ENCODE measurements around the gene SRRM5. TPM values are rescaled to one million over a fixed set of nuclear protein-coding genes. Genes with fewer than 3 reads are reported as not detected.

SRRM5 gene
- total RNA-seq, 1 experiment from 2014 or later, result 0.70 TPM

DNA sequence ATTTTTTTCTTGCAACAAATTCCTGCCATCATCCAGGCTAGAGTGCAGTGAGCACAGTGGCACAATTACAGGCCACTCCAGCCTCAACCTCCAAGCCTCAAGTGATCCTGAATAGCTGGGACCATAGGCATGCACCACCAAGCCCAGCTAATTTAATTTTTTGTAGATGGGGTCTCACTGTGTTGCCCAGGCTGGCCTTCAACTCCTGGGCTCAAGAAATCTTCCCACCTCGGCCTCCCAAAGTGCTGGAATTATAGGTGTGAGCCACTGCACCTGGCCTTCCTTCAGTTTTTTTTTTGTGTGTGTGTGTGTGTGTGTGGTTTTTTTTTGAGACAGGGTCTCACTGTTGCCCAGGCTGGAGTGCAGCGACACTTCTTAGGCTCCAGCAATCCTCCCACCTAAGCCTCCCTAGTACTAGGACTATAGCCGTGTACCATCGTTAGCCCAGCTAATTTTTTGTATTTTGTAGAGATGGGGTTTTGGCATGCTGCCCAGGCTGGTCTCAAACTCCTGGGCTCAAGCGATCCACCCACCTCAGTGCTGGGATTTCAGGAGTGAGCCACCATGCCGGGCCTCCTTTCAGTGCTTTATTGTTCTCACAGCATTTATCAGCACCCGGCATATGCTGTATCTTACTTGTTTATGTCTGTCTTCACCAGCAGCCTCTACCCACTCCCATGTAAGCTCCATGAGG lies 5.9 kb upstream of the SRRM5 start:
- Histone ChIP-seq H3T11ph (ENCODE audit: low read length) (no peak overlapping the region), H3K27me3 (ENCODE audit: insufficient read depth, low read length) (no peaks in the 10 kb centered on the region), H3K18ac (ENCODE audit: insufficient read length, low read depth, low read length) (no peak overlapping the region), H3K23me2 (ENCODE audit: insufficient read length, low read depth, low read length, poor library complexity, severe bottlenecking) (no peaks in the 10 kb centered on the region), H3K14ac (ENCODE audit: insufficient read depth, low read length) (no peak overlapping the region), H4K5ac (ENCODE audit: insufficient read length, low read depth, low read length) (no peak overlapping the region), H3K23ac (ENCODE audit: insufficient read length, low read depth, low read length) (no peak overlapping the region), H2AFZ (ENCODE audit: low read length) (no peak overlapping the region), H4K8ac (replicated peaks; ENCODE audit: insufficient read length, low read depth, low read length) (no peak overlapping the region), H3K27ac (ENCODE audit: insufficient read length, low read depth, low read length) (no peak overlapping the region), H2AK5ac (ENCODE audit: insufficient read length, low read length) (no peak overlapping the region), H4K20me1 (ENCODE audit: control insufficient read depth, insufficient read depth, insufficient read length) (no peaks in the 10 kb centered on the region), H3K4ac (ENCODE audit: low read depth, low read length) (no peak overlapping the region), H2BK120ac (ENCODE audit: low read depth, low read length, poor library complexity, severe bottlenecking) (no peak overlapping the region), H3K4me2 (ENCODE audit: insufficient read depth, insufficient read length, low read length) (no peak overlapping the region), H3K9me3 (ENCODE audit: control insufficient read depth, low read depth, low read length) (no peaks in the 10 kb centered on the region), H2BK12ac (ENCODE audit: insufficient read length, low read depth, low read length) (no peak overlapping the region), H2BK20ac (ENCODE audit: low read depth, low read length, poor library complexity, severe bottlenecking) (no peak overlapping the region), H3K79me2 (ENCODE audit: insufficient read depth, low read length) (no peaks in the 10 kb centered on the region), H3K4me1 (ENCODE audit: insufficient read depth, low read length) (no peaks in the 10 kb centered on the region), H2BK5ac (ENCODE audit: insufficient read length, low read length) (no peak overlapping the region), H2BK15ac (ENCODE audit: low read depth, low read length) (no peak overlapping the region), H3K9ac (ENCODE audit: extremely low read depth, insufficient read length, low read length) (no peak overlapping the region), H3K79me1 (ENCODE audit: insufficient read depth, low read depth, low read length, poor library complexity, severe bottlenecking) (no peaks in the 10 kb centered on the region), H4K91ac (ENCODE audit: insufficient read length, low read depth, low read length) (no peak overlapping the region), H3K56ac (ENCODE audit: insufficient read length, low read depth, low read length) (no peak overlapping the region)
- no peak overlapping the region for H3K27ac Mint-ChIP-seq
- H3K36me3 Mint-ChIP-seq (ENCODE audit: insufficient read depth in 1 of 3, low read depth in 3 of 3), result peaks cover 8 to 23% (median 19%) of the 10 kb centered on the region in 3 experiments; a peak in 6 of 7 replicates
- no peaks in the 10 kb centered on the region for H3K27me3 Mint-ChIP-seq (ENCODE audit: low read depth)
- peaks cover 6% of the 10 kb centered on the region in 2 experiments for H3K4me1 Mint-ChIP-seq
- H3K4me3 Mint-ChIP-seq, result no peak overlapping the region
- no CpG with 5 or more reads among the region's 7 CpGs for WGBS (ENCODE audit: extremely low coverage, insufficient read length, low lambda C conversion rate)
- DNase-seq, result no peak
- TF ChIP-seq, protein P1, sequence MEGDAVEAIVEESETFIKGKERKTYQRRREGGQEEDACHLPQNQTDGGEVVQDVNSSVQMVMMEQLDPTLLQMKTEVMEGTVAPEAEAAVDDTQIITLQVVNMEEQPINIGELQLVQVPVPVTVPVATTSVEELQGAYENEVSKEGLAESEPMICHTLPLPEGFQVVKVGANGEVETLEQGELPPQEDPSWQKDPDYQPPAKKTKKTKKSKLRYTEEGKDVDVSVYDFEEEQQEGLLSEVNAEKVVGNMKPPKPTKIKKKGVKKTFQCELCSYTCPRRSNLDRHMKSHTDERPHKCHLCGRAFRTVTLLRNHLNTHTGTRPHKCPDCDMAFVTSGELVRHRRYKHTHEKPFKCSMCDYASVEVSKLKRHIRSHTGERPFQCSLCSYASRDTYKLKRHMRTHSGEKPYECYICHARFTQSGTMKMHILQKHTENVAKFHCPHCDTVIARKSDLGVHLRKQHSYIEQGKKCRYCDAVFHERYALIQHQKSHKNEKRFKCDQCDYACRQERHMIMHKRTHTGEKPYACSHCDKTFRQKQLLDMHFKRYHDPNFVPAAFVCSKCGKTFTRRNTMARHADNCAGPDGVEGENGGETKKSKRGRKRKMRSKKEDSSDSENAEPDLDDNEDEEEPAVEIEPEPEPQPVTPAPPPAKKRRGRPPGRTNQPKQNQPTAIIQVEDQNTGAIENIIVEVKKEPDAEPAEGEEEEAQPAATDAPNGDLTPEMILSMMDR (conservative IDR thresholded peaks at IDR 0.05), result no peak
- no peaks in the 10 kb centered on the region for H3K9me3 Mint-ChIP-seq
